GM21381 (cell line): ENCODE data around the gene ACAP1.
"Not testable (repeated sequence)": the region's sequence is repeated elsewhere in the genome, so short reads cannot be mapped to it uniquely, and the experiment has no call there.

ENCODE experiments used
- ATAC-seq: cut with Tn5 transposase; IDR thresholded peaks from one replicate; pipeline ENCODE4 v1.9.1; 2021; ENCODE audit warnings: mild to moderate bottlenecking, moderate library complexity; ENCODE audit not compliant: unreplicated experiment

Gene ACAP1

DNA sequence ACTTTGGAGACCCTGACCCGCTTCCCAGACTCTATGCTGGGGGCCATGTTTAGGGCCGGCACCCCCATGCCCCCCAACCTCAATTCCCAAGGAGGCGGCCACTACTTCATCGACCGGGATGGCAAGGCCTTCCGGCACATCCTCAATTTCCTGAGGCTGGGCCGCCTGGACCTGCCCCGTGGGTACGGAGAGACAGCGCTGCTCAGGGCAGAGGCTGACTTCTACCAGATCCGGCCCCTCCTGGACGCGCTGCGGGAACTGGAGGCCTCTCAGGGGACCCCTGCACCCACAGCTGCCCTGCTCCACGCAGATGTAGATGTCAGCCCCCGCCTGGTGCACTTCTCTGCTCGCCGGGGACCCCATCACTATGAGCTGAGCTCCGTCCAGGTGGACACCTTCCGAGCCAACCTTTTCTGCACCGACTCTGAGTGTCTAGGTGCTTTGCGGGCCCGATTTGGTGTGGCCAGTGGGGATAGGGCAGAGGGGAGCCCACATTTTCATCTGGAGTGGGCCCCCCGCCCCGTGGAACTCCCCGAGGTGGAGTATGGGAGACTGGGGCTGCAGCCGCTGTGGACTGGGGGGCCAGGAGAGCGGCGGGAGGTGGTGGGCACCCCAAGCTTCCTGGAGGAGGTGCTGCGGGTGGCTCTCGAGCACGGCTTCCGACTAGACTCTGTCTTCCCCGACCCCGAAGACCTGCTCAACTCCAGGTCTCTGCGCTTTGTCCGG is 16.7 kb downstream of the ACAP1 start:
- no peak for ATAC-seq

DNA sequence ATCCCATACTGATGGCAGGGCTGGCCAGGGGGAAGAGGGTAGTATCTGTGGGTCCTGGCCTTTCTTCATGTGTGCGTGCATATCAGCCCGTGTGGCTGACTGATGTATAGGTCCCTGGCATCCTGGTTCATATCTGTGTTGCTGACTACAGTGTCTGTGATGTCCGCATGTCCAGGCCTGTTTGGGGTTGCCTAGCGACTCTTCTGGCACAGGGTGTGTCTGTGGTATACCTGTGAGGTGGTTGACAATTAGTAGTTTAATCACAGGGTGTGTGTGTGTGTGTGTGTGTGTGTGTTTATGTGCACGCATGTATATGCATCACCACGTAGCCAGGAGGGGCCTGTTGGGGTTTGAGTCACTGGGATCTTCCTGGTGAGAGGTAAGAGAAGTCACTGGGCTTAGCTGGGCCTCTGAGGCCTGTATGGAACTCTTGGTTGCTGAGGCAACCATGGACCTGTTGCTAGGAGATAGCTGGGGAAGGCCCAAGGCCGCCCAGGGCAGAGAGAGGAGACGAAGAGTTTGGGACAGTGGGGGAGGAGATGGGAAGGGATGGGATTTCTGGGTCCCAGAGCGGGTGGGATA is 18.0 kb downstream of the ACAP1 start:
- no peak for ATAC-seq

DNA sequence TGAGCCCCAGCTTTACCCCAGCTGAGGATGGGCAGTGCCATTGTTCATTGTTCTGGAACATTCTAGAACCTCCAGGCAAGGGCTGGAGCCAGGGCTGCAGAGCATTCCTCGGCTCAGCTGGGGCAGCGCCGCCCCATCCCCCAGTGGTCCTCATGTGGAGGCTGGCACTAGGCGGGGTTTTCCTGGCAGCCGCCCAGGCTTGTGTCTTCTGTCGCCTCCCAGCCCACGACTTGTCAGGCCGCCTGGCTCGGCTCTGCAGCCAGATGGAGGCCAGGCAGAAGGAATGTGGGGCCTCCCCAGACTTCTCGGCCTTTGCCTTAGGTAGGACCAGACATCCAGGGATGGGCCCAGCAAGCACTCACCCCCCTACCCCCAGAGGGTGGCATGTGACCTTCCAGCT is 18.7 kb downstream of the ACAP1 start, which contains the start of gene TMEM95:
Gene TMEM95, plus strand, starts transcription at position 104 of the 400 bp plus-strand sequence. Its CDS starts 49 bp downstream, at position 153.
- no peak for ATAC-seq

DNA sequence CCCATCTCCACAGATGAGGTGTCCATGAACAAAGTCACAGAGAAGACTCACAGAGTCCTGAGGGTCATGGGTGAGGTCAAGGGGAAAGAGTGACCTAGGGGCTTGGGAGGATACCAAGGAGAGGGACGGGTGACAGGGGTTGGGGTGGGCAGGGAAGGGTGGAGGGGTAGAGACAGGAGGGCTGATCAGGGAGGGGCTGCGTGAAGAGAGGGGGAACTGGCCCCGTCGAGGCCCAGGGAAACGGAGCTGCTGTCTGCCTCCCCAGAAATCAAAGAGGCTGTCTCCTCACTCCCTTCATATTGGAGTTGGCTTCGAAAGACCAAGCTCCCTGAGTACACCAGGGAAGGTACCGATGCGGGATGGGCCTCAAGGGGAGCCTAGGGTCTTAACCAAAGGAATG is 19.2 kb downstream of the ACAP1 start:
- ATAC-seq: no peak

GRCh38 chr17:7356072-7356549 is 19.8 kb downstream of the ACAP1 start:
- ATAC-seq: no peak

DNA sequence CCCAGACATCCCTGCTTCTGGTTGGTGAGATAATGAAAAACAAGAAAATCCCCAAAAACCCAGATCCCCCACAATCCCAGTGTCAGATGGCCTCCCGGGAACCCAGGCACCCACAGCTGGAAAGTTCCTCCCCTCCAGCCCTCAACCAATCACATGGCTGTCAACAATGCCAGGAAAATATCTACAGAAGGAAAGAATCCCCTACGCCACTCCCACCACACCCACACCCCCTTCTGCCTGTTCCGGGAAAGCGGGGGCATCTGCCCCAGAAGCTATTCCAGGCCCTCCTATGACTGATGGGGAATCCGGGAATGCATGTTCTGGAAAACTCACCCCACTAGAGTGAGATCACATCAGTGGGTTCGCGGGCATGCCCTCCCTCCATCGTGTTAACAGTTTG is 20.4 kb downstream of the ACAP1 start:
- ATAC-seq: no peak

DNA sequence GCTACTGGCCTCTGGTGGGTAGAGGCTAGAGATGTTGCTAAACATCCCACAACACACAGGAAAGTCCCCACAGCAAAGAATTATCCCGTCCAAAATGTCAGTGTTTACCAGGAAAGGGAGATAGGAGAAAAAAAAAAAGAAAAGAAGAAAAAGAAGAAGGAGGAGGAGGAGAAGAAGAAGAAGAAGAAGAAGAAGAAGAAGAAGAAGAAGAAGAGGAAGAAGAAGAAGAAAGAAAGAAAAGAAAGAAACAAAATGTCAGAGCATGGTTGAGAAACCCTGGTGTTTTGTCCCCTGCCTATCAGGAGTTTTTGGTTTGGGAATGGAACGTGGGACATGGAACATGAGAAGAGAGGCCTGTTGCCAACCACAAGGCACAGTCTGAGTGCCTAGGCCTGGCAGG is 21.1 kb downstream of the ACAP1 start:
- ATAC-seq: no peak

DNA sequence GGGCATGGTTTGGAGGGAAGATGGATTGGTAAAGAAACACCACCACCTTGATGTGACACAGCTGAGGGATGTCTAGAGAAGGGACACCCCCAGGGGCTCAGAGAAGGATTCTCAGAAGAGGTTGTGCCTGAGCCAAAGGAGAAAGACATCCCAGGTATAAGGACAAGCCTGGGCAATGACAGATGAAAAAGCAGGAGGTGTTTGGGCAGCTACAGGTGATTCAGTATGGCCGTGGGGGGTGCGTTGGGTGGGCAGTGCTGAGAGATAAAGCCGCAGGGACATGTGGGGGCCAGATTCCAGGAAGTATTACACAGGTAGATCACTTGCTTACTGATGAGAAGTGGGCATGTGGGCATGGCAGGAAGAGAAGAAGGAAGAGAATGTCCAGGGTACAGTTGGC is 25.6 kb downstream of the ACAP1 start:
- ATAC-seq: no peak

DNA sequence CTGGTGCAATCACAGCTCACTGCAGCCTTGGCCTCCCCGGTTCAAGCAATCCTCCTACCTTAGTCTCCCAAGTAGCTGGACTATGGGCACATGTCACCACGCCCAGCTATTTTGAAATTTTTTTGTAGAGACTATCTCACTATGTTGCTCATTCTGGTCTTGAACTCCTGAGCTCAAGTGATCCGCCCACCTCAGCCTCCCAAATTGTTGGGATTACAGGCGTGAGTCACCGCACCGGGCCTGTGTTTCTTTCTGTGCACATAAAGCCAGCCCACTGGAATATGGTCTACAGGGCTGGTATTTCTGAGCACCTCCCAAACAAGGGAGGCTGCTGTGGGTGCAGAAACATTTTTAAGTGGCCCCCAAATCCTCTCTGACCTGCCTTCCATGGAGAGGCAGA is 27.0 kb downstream of the ACAP1 start:
- ATAC-seq: no peak

GRCh38 chr17:7365963-7366362 is 29.6 kb downstream of the ACAP1 start:
- not testable (repeated sequence) for ATAC-seq

DNA sequence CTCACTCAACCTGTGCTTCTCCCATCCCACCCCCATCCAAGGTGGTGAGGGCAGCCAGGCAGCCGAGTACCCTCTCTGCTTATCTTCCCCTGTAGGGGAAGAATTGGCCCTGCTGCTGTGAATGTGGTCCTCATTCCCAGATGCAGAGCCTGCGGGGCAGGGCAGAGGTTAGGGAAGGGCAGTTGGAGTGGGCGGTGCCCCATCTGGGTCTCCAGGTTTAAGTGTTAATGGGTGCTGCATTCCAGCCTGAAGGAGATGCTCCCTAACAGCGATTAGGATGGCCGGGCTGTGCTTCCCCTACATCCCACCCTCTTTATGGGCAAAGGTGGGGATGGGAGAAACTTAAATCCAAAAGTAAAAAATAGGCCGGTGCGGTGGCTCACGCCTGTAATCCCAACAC is 30.8 kb downstream of the ACAP1 start:
- ATAC-seq: no peak

GRCh38 chr17:7367918-7368598 is 31.7 kb downstream of the ACAP1 start:
- no peak for ATAC-seq

DNA sequence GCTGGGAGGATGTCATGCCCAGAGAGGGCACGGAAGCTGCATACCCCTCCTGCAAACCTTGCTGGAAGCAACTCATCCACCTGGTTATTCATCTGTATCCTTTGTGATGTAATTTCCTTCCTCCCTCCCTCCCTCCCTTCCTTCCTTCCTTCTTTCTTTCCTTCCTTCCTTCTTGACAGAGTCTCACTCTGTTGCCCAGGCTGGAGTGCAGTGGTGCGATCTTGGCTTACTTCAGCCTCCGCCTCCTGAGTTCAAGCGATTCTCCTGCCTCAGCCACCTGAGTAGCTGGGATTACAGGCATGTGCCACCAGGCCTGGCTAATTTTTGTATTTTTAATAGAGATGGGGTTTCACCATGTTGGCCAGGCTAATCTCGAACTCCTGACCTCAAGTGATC is 32.3 kb downstream of the ACAP1 start:
- ATAC-seq: not testable (repeated sequence)

- ATAC-seq: no peak
These were observed 33.5 kb downstream of the ACAP1 start for GRCh38 chr17:7369825-7370224.

GRCh38 chr17:7370853-7371252 is 34.5 kb downstream of the ACAP1 start:
- ATAC-seq: no peak

- no peak for ATAC-seq
These were observed 38.0 kb downstream of the ACAP1 start for GRCh38 chr17:7374353-7374752.

GRCh38 chr17:7379134-7379533 is 42.8 kb downstream of the ACAP1 start:
- no peak for ATAC-seq

- no peak for ATAC-seq
These were observed 44.0 kb downstream of the ACAP1 start for GRCh38 chr17:7380321-7380720.

DNA sequence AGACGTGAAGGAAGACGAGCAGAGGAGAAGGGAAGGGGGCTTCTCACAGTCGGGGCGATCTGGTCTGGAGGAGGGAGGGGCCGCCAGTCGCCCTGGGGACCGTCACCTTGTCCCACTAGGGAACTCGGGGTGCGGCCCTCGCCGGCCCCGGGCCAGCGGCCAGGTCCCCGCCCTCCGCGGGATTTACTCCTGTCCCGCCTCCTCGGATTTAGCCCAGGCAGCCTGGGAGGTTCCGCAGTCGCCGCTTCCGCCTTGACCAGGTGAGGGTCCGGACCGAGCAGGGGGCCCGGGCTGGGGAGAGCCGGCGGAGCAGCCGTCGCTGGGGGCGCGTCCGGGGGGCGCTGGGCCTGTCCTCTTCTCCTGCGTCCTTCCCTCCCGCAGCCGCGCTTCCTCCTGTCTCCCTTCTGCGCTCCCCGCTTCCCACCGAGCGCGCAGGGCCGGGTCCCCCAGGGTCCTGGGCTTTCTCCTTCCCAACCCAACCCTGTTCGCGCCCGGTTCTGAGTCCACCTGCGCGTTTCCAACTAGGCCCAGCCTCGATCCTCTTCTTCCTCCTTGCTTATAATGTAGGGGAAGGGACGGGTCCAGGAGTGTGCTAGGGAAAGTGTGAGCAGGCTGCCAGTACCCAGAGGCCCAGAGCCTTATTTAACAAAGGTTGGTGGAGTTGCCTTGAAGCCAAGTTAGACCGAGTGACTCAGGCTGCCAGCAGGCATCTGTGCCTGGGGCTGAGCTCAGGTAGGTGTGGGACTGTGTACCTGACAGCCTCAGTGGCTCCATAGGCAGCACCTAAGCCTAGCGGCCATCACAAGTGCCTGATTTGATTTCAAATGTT is 44.7 kb downstream of the ACAP1 start, which contains the start of gene TNK1:
Gene TNK1, plus strand, starts transcription at position 235 of the 829 bp plus-strand sequence. CDS start 1,838 bp downstream, outside the sequence.
- ATAC-seq: no peak

- no peak for ATAC-seq
These were observed 46.6 kb downstream of the ACAP1 start for GRCh38 chr17:7382901-7383300.

- ATAC-seq: no peak
These were observed 47.0 kb downstream of the ACAP1 start for GRCh38 chr17:7383371-7383741.
